KOPT-K1 (cell line): Measurements from ENCODE around the gene UST.
"Not testable (repeated sequence)": the region's sequence is repeated elsewhere in the genome, so short reads cannot be mapped to it uniquely, and the experiment has no call there.

Source experiments
- H3K27ac ChIP-seq: fragments of 200-600 bp; sonication (generic); 2 replicates; pipeline ENCODE4 v1.5.1; 2016; ENCODE audit warnings: antibody characterized with exemption, mild to moderate bottlenecking, low read depth, low read length; ENCODE audit not compliant: poor library complexity, severe bottlenecking
- H3K36me3 ChIP-seq: fragments of 200-600 bp; sonication (generic); 2 replicates; pipeline ENCODE4 v1.5.1; 2017; ENCODE audit warnings: antibody characterized with exemption, mild to moderate bottlenecking, low read length, moderate library complexity; ENCODE audit not compliant: insufficient read depth
- H3K9me3 ChIP-seq: fragments of 200-600 bp; sonication (generic); 2 replicates; pipeline ENCODE4 v1.5.1; 2017; ENCODE audit warnings: antibody characterized with exemption, low read length, mild to moderate bottlenecking; ENCODE audit not compliant: insufficient read depth, poor library complexity, severe bottlenecking

UST gene

DNA sequence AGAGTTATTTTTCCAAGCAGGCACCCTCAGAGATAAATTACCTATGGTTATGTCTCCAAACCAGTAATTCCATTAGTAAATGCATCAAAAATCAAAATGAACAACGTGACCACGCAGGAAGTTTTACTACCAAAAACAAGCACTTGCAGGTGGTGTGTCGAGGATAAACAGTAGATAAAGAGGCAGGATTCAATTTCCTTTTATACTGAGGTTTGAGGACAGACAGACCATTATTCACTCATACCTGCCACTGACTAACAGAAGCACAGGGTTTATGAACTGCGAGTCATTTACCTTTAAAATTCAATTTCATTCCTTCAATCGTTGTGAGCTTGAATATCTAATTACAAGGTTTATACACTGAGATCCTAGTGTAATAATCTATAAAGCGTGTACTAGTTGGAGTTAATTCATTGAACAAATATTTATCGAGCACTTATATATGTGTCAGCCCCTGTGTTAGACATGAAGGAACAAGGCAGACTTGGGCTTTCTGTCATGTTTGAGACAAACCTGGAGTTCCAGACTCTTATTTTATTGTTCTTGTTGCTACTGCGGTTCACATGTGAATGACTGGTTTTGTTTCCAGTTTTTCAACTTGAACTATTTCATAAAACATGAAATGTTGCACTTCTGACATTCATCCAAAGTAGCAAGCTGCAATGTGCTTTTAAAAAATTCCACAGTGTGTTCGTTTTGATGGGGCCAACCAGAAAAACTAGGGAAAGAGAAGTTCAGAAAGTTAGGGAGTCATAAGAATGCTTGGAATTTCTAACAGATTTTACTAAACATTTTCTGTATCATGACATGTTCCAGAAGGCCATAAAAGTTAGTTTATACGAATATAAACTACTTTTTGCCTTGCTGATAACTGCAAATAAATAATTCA is 205.6 kb downstream of the UST start:
- no peaks in the 10 kb centered on the region for H3K36me3 ChIP-seq
- no peak overlapping the region for H3K27ac ChIP-seq
- H3K9me3 ChIP-seq: peaks cover 11% of the 10 kb centered on the region

DNA sequence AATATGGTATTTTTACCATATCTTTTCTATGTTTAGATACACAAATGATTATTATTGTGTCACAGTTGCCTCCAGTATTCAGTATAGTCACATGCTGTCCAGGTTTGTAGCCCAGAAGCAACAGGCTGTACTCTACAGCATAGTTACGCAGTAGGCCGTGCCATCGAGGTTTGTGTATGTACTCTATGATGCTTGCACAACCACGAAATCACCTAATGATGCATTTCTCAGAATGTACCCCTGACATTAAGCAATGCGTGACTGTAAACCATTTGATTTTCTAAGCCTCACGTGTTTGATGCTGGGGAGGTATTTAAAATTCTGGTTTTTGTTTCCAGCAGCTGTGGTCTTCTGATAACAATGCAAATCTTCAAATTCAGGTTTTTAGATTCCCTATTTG is 207.6 kb downstream of the UST start:
- no peaks in the 10 kb centered on the region for H3K36me3 ChIP-seq
- peaks cover 11% of the 10 kb centered on the region for H3K9me3 ChIP-seq
- H3K27ac ChIP-seq: no peak overlapping the region

DNA sequence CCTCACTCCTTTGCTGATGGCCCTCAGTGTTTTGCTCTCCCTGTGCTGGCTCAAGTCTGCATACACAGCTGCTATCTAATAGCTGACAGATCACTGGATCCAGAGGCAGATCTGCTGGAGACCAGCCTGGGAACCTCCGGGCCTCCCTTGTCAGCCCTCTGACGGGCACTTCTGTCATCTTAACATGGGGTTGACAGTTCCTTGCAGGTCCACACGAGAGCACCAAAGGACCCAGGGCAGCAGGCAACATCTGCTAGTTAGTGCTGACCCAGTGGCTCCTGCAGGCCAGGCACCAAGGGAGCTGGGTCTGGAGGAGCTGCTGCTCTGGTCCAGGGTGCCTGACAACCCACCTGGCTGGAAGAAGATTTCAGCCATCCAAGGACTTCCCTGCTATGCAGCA is 208.1 kb downstream of the UST start:
- peaks cover 11% of the 10 kb centered on the region for H3K9me3 ChIP-seq
- H3K36me3 ChIP-seq: no peaks in the 10 kb centered on the region
- no peak overlapping the region for H3K27ac ChIP-seq

DNA sequence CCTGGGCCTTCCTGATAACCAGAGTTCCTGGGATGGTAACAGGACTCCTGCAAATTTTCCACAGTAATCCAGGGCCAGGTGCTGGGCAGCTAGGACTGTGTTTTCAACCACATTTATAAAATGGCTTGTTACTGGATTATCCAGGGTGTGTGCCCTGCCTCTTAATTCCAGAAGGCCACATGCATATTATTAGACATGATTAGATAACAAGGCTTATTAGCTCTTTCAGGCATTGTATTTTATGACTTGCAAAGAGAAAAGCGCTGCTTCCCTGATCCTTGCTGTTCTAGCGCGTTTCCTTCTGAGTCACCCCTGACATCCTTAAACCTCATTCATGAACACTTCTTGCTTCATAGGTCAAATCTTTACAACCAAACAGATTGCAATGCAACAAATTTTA is 208.6 kb downstream of the UST start:
- Histone ChIP-seq H3K9me3 (peaks cover 11% of the 10 kb centered on the region), H3K36me3 (no peaks in the 10 kb centered on the region), H3K27ac (no peak overlapping the region)

DNA sequence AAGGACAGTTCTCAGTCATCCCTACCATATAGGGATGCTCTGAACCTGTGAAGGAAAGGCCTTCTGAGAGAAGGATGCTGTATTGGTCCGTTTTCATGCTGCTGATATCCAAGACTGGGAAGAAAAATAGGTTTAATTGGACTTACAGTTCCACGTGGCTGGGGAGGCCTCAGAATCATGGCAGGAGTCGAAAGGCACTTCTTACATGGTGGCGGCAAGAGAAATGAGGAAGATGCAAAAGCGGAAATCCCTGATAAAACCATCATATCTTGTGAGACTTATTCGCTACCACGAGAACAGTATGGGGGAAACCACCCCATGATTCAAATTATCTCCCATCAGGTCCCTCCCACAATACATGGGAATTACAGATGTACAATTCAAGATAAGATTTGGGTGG is 209.3 kb downstream of the UST start:
- not testable (repeated sequence) for H3K27ac ChIP-seq, H3K36me3 ChIP-seq
- H3K9me3 ChIP-seq: peaks cover 11% of the 10 kb centered on the region

DNA sequence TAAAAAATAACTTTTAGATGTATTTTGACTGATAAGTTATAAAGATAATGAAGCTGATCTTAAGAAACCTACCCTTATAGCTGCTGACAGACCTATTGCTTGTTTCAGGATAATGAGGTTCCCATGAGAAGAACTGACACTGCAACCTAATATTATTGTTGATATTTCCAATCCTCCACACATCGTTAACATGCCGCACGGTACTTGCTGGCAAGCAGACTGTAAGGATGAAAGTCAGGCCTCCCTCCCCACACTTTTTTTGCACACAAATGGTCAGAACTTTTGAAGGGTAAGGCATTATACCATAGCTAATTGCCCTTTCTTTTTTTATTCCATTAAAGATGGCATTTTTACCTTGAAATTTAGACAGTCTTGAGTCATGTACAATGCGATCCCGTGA is 210.9 kb downstream of the UST start:
- Histone ChIP-seq H3K27ac (no peak overlapping the region), H3K36me3 (no peaks in the 10 kb centered on the region), H3K9me3 (peaks cover 11% of the 10 kb centered on the region)

DNA sequence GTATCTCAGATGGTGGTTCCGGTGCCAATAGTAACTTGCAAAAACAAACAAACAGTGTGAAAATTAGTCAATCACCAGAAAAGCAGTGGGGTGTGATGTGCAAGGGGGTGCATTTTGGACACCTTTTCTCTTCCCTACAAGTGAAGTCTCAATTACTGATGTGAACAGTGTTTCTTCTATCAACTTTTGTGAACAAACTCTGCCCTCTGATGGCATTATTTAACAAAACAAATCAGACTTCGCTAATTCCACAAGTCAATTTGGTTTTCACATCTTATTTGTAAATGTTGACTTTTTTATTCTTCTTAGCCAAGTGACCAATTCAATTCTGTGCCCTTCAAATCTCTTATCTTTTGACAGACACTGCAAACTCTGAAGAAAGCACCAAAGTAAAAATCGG is 212.2 kb downstream of the UST start:
- H3K36me3 ChIP-seq: no peaks in the 10 kb centered on the region
- peaks cover 11% of the 10 kb centered on the region for H3K9me3 ChIP-seq
- H3K27ac ChIP-seq: no peak overlapping the region

DNA sequence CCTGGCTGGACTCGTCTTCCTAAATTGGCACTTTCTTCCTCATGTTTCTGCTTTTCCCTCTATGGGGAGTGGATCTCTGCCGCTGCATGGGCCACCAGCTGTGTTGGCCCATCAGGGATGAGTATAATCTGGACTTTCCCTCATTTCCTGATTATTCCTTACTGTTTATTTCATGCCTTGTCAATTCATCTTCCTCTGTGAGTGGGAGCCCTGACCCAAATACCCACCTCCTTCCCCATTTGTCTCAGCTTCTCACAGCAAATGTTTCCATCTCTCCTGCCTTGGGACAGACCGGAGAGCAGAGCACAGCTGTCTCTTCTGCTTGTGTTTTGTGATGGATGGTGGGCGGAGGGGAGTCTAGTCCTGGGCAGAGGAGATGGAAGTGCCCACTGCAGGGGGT is 212.7 kb downstream of the UST start:
- no peak overlapping the region for H3K27ac ChIP-seq
- H3K9me3 ChIP-seq: peaks cover 11% of the 10 kb centered on the region
- H3K36me3 ChIP-seq: no peaks in the 10 kb centered on the region

DNA sequence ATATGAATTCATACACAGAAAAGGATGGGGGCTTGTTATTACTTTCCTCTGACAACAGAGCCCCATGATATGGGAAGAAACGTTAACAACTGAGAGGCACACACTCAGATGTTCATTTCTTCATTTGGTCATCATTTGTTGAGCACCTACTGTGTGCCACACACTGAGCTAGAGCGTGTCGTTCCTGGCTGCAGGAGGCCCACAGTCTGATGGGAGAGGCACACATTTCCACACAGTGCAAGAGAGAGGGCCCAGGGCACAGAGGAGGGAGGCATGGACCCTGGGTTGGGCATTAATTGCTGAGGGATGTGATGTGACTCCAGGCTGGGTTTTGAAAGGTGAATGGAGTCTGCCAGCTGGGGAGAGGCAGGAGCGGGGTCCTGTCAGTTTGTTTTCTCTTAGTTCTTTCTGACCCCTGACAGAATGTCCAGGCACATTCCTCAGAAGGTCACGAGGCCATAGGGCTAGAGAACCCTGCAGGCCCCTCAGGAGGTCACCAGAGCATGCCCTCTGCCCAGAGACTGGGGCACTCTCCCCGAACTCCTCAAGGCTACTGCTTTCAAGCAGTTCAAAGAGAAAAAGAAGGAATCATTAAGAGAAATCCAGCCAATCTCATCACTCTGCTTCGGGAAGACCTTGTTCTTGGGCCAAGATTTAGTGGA is 216.2 kb downstream of the UST start:
- Histone ChIP-seq H3K36me3 (no peaks in the 10 kb centered on the region), H3K9me3 (no peaks in the 10 kb centered on the region), H3K27ac (no peak overlapping the region)

DNA sequence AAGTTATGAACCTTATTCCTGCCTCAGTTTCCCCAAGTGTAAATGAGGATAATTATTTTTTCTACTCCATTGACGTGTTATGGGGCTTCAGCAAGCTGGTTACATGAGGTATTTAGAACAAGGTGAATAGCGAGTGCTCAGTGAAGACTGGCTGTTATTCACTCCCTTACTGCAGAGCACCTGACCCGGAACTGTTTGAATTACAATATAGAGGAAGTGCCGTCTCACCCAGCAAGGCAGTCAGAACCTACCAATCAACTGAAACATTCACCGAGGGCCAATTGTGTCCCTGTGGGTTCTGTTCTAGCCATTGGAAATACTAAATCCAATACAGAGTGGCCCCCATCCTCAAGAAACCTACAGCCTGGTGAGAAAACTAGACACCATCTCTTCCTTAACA is 216.9 kb downstream of the UST start:
- Histone ChIP-seq H3K36me3 (no peaks in the 10 kb centered on the region), H3K9me3 (no peaks in the 10 kb centered on the region), H3K27ac (no peak overlapping the region)

DNA sequence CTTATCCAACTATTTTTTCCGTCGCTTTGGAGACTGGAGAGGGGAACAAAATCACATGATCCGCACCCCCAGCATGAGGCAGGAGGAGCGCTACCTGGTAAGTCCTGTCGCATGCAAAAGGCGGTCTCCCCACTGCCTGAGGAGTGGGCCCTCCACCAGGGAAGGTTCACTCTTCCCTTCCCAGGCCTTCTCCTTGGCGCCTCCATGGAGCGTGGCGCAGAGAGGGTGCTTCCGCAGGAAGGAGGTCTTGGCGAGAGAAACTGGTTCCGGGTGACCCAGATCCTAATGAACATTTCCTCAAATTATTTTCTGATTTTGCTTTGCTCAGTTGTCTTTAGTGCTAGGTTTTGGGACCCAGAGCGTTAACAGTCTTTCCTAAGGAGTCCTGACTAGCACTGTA is 217.6 kb downstream of the UST start:
- no peak overlapping the region for H3K27ac ChIP-seq
- H3K9me3 ChIP-seq: no peaks in the 10 kb centered on the region
- no peaks in the 10 kb centered on the region for H3K36me3 ChIP-seq

DNA sequence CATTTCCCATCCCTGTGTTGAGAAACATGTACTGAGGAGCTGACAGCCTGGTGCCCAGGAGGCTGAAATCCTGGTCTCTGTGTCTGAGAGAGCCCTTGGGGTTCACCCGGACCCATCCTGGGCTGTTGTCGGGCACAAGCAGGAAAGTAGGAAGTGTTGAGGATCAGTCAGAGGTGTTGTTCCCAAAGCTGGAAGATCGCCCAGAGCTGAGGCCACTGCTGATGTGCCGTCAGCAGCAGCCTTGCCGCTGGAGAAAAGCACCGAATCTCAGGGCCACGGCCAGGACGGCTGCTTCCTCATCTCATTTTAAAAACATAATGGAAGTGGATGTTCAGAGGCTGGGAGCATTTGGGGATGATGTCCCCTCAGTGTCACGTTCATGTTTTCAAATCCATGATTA is 218.5 kb downstream of the UST start:
- H3K27ac ChIP-seq: no peak overlapping the region
- no peaks in the 10 kb centered on the region for H3K9me3 ChIP-seq
- H3K36me3 ChIP-seq: no peaks in the 10 kb centered on the region

DNA sequence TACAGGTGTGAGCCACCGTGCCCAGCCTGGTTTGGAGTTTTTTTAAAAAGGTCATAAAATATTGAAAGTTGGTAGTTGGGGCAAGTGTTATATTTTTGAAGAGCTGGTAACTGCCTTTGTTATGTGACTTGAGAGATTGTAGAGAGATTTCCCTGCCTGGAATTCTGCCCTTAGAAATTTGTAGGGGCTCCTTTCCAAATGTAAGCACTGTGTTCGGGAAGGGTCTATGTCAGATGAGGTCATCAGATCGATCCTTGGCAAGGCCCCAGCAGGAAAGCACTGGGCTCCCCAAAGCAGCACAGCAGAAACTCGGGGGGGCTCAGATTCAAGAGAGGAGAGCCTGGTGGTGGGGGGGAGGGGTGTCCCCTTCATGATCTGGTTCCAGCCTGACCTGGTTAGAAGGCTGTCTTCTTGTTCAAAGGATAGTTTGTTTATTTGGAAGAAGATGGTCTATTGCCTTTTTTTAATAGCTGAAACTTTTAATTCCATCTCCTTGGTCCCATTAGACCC is 220.2 kb downstream of the UST start:
- Histone ChIP-seq H3K9me3 (no peaks in the 10 kb centered on the region), H3K27ac (no peak overlapping the region), H3K36me3 (no peaks in the 10 kb centered on the region)

DNA sequence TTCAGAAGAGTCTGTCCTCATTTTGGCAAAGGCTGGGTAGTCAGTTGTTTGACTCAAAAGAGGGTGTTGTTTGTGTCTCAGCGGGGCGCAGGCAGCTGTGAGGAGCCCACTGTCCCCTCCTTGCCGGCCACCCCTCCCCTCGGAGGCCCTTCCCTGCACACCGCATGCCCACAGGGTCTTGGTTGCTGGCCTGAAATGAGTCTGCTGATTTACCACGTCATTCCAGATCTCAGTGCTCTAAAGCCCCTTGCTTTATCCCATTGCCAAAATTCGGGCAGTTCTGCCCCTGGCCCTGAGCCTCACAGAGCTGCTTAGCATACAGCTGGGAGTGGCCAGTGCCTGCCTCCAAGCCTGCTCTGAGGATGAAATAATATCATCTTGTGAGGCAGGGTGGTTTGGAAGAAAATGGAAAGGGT is 220.7 kb downstream of the UST start:
- no peaks in the 10 kb centered on the region for H3K9me3 ChIP-seq
- H3K36me3 ChIP-seq: no peaks in the 10 kb centered on the region
- no peak overlapping the region for H3K27ac ChIP-seq

DNA sequence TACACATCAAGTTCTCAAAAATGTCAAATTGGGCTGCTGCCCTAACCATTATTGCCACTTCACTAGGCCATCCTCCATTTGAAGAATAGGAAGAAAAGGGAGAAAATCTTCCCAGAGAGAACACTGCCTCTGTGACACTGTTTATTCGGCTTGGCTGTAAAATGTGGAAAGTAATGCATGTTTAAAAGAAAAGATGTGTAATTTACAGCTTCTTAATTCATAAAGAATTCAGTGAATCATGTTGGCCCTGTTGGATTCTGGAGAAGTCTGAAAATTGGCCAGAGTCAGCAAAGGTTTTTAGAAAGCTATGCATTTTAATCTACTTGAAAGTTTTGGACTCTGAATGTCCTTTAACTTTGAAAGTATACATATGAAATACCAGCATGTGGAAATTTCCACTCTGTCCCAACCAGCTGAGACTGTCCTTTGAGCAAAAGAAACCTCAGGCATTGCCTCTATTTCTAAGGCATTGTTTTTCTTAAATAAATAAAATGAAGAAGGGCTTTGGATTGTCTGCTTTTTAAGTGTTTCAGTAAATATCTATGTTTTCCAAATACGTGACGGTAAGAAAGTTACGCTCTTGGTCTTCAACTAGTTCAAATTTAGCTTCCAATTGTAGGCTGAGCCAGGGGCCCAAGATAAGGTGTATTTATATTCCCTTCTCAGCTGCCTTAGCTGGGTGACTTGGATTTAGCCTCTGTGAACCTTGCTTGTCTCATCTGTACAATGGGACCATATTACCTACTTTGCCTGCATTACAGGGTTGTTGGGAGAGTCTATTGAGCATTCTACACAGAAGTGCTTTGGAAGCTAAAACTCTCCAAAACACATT is 222.2 kb downstream of the UST start:
- no peaks in the 10 kb centered on the region for H3K36me3 ChIP-seq
- no peak overlapping the region for H3K27ac ChIP-seq
- no peaks in the 10 kb centered on the region for H3K9me3 ChIP-seq
